ENCODE measurements around the gene SNAP47. TPM values are rescaled to one million over a fixed set of nuclear protein-coding genes. Genes with fewer than 3 reads are reported as not detected.

SNAP47 gene
- total RNA-seq, 1 donor from 2014 or later = 45.9 TPM

- no peaks in the 10 kb centered on the region for H3K36me3 ChIP-seq
- H3K4me3 ChIP-seq = no peak overlapping the region
- no peak for TF ChIP-seq CTCF (IDR thresholded peaks at IDR 0.05; ENCODE audit: borderline replicate concordance)
- DNase-seq = no peak
- peaks cover 14% of the 10 kb centered on the region for H3K27me3 ChIP-seq (ENCODE audit: low read depth)
- intact Hi-C loops (cut with micrococcal nuclease) = no loop called here
- no peak overlapping the region for H3K27ac ChIP-seq (replicated peaks)
- no peaks in the 10 kb centered on the region for H3K4me1 ChIP-seq
- H3K9me3 ChIP-seq (replicated peaks) = peaks cover 20% of the 10 kb centered on the region
These were observed 70.5 kb downstream of the SNAP47 start for GRCh38 chr1:227805606-227806197.

GRCh38 chr1:227808566-227808965 is 73.3 kb downstream of the SNAP47 start:
- Histone ChIP-seq H3K9me3 (replicated peaks) (peaks cover 23% of the 10 kb centered on the region), H3K27ac (replicated peaks) (no peak overlapping the region), H3K4me3 (no peak overlapping the region), H3K27me3 (ENCODE audit: low read depth) (peaks cover 14% of the 10 kb centered on the region), H3K4me1 (no peaks in the 10 kb centered on the region), H3K36me3 (no peaks in the 10 kb centered on the region)
- no peak for TF ChIP-seq CTCF (IDR thresholded peaks at IDR 0.05; ENCODE audit: borderline replicate concordance)
- intact Hi-C loops (cut with micrococcal nuclease) = no loop called here
- no peak for DNase-seq

GRCh38 chr1:227809026-227809425 is 73.8 kb downstream of the SNAP47 start:
- TF ChIP-seq CTCF (IDR thresholded peaks at IDR 0.05; ENCODE audit: borderline replicate concordance) = no peak
- Histone ChIP-seq H3K9me3 (replicated peaks) (peaks cover 24% of the 10 kb centered on the region), H3K4me3 (no peak overlapping the region), H3K27me3 (ENCODE audit: low read depth) (peaks cover 14% of the 10 kb centered on the region), H3K36me3 (no peaks in the 10 kb centered on the region), H3K4me1 (no peaks in the 10 kb centered on the region), H3K27ac (replicated peaks) (no peak overlapping the region)
- intact Hi-C loops (cut with micrococcal nuclease) = no loop called here
- no peak for DNase-seq

- Histone ChIP-seq H3K9me3 (replicated peaks) (peaks cover 34% of the 10 kb centered on the region), H3K27me3 (ENCODE audit: low read depth) (no peaks in the 10 kb centered on the region), H3K4me1 (no peaks in the 10 kb centered on the region), H3K4me3 (no peak overlapping the region), H3K27ac (replicated peaks) (no peak overlapping the region), H3K36me3 (no peaks in the 10 kb centered on the region)
- no peak for TF ChIP-seq CTCF (IDR thresholded peaks at IDR 0.05; ENCODE audit: borderline replicate concordance)
- DNase-seq = no peak
- intact Hi-C loops (cut with micrococcal nuclease) = no loop called here
These were observed 78.7 kb downstream of the SNAP47 start for GRCh38 chr1:227813962-227814361.

GRCh38 chr1:227815468-227816409 is 80.5 kb downstream of the SNAP47 start, which contains the start of gene PRSS38:
TSS of gene PRSS38 (plus strand) at chr1:227815675. CDS start at chr1:227815717, 42 bp downstream.
- Histone ChIP-seq H3K4me3 (no peak within 1 kb of the TSS), H3K36me3 (no peaks in the 10 kb centered on the region)
- intact Hi-C loops (cut with micrococcal nuclease) = no loop called here

More at GRCh38 chr1:227815468-227816409, 80.5 kb downstream of the SNAP47 start, which contains the start of gene PRSS38:
- peaks cover 34% of the 10 kb centered on the region for H3K9me3 ChIP-seq (replicated peaks)
- H3K27me3 ChIP-seq (ENCODE audit: low read depth) = no peaks in the 10 kb centered on the region
- TF ChIP-seq CTCF (IDR thresholded peaks at IDR 0.05; ENCODE audit: borderline replicate concordance) = no peak
- H3K27ac ChIP-seq (replicated peaks) = no peak within 1 kb of the TSS
- no peaks in the 10 kb centered on the region for H3K4me1 ChIP-seq
- DNase-seq = no peak

Measured in left ventricle myocardium inferior (tissue), 1 donor.